ENCODE results near the gene C1QTNF3.

DNA sequence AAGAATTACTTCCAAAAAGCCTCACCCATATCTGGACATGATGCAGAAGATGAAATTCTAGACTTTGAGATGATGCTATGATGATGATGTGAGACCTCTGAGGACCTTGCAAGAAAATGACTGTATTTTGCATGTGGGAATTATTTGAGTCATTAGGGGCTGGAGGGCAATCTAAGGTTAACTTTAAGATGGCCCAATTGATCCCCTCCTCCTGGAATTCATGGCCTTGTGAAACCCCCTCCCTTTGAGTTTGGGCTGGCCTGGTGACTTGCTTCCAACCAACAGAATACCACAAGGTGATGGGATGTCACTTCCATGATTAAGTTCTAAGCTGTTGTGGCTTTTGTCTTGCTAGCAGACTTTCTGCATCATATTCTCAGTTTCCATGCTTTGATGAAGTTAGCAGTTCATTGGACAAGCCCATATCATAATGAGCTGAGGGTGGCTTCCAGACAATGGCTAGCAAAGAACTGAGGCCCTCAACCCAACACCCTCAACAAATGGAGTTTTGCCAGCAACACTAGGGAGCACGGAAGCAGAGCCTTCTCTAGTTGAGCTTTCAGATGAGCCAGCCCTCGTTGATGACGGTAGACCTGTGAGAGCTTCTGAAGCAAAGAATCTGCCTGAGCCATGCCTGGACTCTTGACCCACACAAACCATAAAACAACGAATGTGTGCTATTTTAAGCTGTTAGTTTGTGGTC lies 27.7 kb downstream of the C1QTNF3 start:
- TF ChIP-seq CTCF (IDR thresholded peaks at IDR 0.05), result no peak
- TF ChIP-seq POLR2A (IDR thresholded peaks at IDR 0.05), result no peak
